LoVo (cell line): ENCODE data around the gene GTSE1.

ENCODE experiments used
- DNase-seq: peaks from one replicate; pipeline ENCODE4 v3.0.0-alpha.2; 2016; ENCODE audit warnings: low spot score

GTSE1 gene

DNA sequence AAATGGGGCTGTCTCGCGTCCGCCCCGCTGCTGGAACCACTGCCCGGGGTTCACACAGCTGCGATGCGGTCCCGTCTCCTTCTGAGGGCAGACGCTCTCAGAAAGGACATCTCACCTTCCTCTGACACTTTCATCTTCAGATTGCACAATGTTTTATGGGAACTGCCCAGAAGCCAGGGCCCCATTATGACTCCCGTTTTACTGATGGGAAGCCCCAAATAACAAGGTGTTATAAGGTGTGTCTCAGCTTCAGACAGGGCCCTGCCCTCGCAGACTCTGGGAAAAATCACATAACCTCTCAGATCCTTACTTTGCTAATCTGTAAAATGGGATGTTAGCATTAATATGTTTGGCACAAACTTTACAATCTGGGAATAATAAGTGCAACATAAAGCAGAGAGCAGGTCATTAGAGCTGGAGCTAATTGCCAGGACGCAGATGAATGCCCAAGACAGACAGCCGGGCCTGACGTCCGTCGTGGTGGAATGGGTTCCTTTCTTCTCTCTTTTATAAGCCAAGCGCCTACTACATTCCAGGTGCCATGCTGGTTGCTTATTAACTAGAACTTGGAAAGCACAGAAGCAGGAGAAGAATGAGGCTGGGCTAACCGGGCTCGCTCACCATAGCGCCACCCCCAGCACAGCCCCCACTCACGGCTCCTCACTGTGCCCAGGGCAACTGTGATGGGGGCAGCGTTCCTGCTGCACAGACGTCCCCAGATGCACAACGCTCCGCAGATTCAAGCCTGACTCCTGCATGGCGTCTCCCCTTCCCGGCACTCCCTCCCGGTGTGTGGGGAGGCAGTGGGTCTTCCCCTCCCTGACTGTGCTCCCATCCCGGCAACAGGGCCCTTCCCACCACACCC lies 82.6 kb downstream of the GTSE1 start:
- peak; percentile 6 for DNase-seq

DNA sequence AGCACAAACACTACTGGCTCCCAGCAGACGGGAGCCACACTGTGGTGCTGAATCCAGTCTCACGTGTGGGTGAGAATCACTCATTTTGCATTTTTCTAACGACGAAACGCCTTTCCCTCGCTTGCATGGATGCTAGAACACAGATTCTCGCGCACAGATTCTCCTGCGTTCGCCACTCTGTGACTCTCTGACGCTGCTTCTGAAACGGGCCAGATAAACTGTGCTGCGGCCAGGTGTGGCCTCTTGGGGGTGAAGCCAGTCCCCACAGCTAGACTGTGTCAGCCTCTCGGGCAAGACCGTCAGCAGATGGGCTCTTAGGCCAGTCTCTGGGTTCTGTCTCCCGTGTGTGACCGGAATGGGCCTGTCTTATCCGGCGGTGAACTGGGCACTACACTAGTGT lies 83.4 kb downstream of the GTSE1 start:
- no peak for DNase-seq
